Measurements from ENCODE around the gene FAM13B.
A peak's percentile ranks its signal among the peaks of the same experiment; 100 is the strongest.

Gene FAM13B

GRCh38 chr5:137890845-137891244, 142.0 kb downstream of the FAM13B start:
- DNase-seq: no peak

GRCh38 chr5:137888863-137889759, 143.8 kb downstream of the FAM13B start, which contains the start of gene PKD2L2:
PKD2L2 (plus strand) TSS chr5:137889457; CDS start chr5:137889492, 35 bp downstream.
- DNase-seq: peak; percentile 58 to 83

- peak in 1 of 2 donors; percentile 59 for DNase-seq
These were observed 144.4 kb downstream of the FAM13B start for GRCh38 chr5:137888466-137888862.
